ENCODE data around the gene TTC3. TPM values are rescaled to one million over a fixed set of nuclear protein-coding genes. Genes with fewer than 3 reads are reported as not detected.

TTC3 gene
- total RNA-seq, 2 experiments from 2014 or later: 73.5 to 90.0 TPM

DNA sequence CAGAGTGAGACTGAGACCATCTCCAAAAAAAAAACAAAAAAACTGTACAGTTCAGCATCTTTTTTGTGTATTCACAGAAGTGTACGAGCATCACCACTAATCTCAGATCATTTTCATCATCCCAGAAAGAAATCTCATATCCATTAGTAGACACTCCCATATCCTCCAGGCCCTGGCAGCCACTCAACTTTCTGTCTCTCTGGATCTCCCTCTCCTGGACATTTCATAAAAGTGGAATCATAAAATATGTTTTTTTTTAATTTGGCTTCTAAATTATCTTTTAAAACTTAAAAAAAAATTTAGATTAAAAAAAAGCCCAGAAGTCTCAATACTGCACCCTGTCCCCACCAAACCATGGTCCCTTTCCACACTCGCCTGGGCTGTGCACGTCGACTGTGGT lies 44.5 kb upstream of the TTC3 start:
- Histone ChIP-seq H3K36me3 (ENCODE audit: insufficient read depth, low read length) (no peaks in the 10 kb centered on the region), H3K79me2 (ENCODE audit: insufficient read depth, low read depth, low read length) (no peaks in the 10 kb centered on the region), H2AFZ (ENCODE audit: low read length) (no peak overlapping the region), H3K27ac (ENCODE audit: low read depth, low read length, poor library complexity, severe bottlenecking) (no peak overlapping the region), H3K9me2 (ENCODE audit: insufficient read depth, low read length) (no peaks in the 10 kb centered on the region), H3K4me3 (ENCODE audit: low read depth, low read length, poor library complexity, severe bottlenecking) (no peak overlapping the region), H3K4me2 (ENCODE audit: low read length) (no peak overlapping the region), H3K9me3 (ENCODE audit: low read length) (no peaks in the 10 kb centered on the region), H4K20me1 (ENCODE audit: insufficient read depth, low read length) (no peaks in the 10 kb centered on the region), H3K4me1 (ENCODE audit: insufficient read depth, low read length, poor library complexity, severe bottlenecking) (no peaks in the 10 kb centered on the region)
- intact Hi-C loops (cut with micrococcal nuclease; ENCODE audit: unreplicated experiment): no loop called here
- no peak for DNase-seq (ENCODE audit: low spot score)
- POLR2A ChIA-PET: no interaction called here
- TF ChIP-seq, protein P1, sequence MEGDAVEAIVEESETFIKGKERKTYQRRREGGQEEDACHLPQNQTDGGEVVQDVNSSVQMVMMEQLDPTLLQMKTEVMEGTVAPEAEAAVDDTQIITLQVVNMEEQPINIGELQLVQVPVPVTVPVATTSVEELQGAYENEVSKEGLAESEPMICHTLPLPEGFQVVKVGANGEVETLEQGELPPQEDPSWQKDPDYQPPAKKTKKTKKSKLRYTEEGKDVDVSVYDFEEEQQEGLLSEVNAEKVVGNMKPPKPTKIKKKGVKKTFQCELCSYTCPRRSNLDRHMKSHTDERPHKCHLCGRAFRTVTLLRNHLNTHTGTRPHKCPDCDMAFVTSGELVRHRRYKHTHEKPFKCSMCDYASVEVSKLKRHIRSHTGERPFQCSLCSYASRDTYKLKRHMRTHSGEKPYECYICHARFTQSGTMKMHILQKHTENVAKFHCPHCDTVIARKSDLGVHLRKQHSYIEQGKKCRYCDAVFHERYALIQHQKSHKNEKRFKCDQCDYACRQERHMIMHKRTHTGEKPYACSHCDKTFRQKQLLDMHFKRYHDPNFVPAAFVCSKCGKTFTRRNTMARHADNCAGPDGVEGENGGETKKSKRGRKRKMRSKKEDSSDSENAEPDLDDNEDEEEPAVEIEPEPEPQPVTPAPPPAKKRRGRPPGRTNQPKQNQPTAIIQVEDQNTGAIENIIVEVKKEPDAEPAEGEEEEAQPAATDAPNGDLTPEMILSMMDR (conservative IDR thresholded peaks at IDR 0.05; ENCODE audit: low read length): no peak
- TF ChIP-seq EZH2phosphoT487 (IDR thresholded peaks at IDR 0.05; ENCODE audit: borderline replicate concordance, low read depth, low read length): no peak
- no TSS peak for BruUV-seq (replicated peaks)
- CTCF ChIA-PET (ENCODE audit: unreplicated experiment): no interaction called here

DNA sequence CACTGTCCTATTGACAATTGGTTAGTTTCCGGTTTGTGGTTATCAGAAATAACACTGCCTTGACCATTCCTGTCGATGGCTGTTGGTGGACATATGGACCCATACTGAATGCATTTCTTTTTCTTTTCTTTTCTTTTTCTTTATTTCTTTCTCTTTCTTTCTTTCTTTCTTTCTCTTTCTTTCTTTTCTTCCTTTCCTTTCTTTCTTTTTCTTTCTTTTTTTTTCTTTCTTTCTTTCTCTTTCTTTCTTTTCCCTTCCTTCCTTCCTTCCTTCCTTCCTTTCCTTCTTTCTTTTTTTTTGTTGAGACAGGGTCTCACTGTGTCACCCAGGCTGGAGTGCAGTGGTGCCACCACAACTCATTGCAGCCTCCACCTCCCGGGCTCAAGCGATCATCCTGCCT lies 42.2 kb upstream of the TTC3 start:
- Histone ChIP-seq H4K20me1 (ENCODE audit: insufficient read depth, low read length) (no peaks in the 10 kb centered on the region), H3K4me2 (ENCODE audit: low read length) (no peak overlapping the region), H3K4me3 (ENCODE audit: low read depth, low read length, poor library complexity, severe bottlenecking) (no peak overlapping the region), H3K9me2 (ENCODE audit: insufficient read depth, low read length) (no peaks in the 10 kb centered on the region), H3K27ac (ENCODE audit: low read depth, low read length, poor library complexity, severe bottlenecking) (no peak overlapping the region), H3K9me3 (ENCODE audit: low read length) (no peaks in the 10 kb centered on the region), H3K4me1 (ENCODE audit: insufficient read depth, low read length, poor library complexity, severe bottlenecking) (no peaks in the 10 kb centered on the region), H2AFZ (ENCODE audit: low read length) (no peak overlapping the region), H3K79me2 (ENCODE audit: insufficient read depth, low read depth, low read length) (no peaks in the 10 kb centered on the region), H3K36me3 (ENCODE audit: insufficient read depth, low read length) (no peaks in the 10 kb centered on the region)
- DNase-seq (ENCODE audit: low spot score): no peak
- ChIA-PET POLR2A (interaction anchor here (1.0 kb wide), 1 partner anchor 56 kb away, joined by 3 read pairs; no protein-coding TSS in a partner anchor), CTCF (ENCODE audit: unreplicated experiment) (no interaction called here)
- TF ChIP-seq, protein P1 (conservative IDR thresholded peaks at IDR 0.05; ENCODE audit: low read length): no peak
- TF ChIP-seq EZH2phosphoT487 (IDR thresholded peaks at IDR 0.05; ENCODE audit: borderline replicate concordance, low read depth, low read length): no peak
- intact Hi-C loops (cut with micrococcal nuclease; ENCODE audit: unreplicated experiment): no loop called here
- no TSS peak for BruUV-seq (replicated peaks)

DNA sequence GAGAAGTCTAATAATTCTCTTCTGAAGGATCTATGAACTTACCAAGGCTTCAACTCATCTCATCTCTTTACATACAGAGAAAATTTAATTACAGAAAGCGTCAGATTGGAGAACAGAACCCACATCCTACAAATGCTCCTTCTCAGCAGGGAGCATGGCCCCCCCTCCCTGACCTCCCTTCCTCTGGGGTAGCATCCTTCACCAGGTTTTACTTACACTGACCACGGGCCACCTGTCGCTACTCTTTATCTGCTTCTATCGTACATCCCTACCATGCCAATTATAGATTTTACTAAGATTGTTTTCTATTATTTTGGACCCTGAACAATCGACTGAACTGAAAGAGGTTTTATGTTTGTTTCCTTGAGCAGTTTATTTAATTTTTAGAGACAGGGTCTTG lies 40.8 kb upstream of the TTC3 start:
- Histone ChIP-seq H3K4me3 (ENCODE audit: low read depth, low read length, poor library complexity, severe bottlenecking) (no peak overlapping the region), H3K9me2 (ENCODE audit: insufficient read depth, low read length) (no peaks in the 10 kb centered on the region), H3K4me1 (ENCODE audit: insufficient read depth, low read length, poor library complexity, severe bottlenecking) (no peaks in the 10 kb centered on the region), H3K9me3 (ENCODE audit: low read length) (no peaks in the 10 kb centered on the region), H3K79me2 (ENCODE audit: insufficient read depth, low read depth, low read length) (no peaks in the 10 kb centered on the region), H4K20me1 (ENCODE audit: insufficient read depth, low read length) (no peaks in the 10 kb centered on the region), H2AFZ (ENCODE audit: low read length) (no peak overlapping the region), H3K36me3 (ENCODE audit: insufficient read depth, low read length) (no peaks in the 10 kb centered on the region), H3K27ac (ENCODE audit: low read depth, low read length, poor library complexity, severe bottlenecking) (no peak overlapping the region), H3K4me2 (ENCODE audit: low read length) (no peak overlapping the region)
- no peak for DNase-seq (ENCODE audit: low spot score)
- intact Hi-C loops (cut with micrococcal nuclease; ENCODE audit: unreplicated experiment): no loop called here
- POLR2A ChIA-PET: interaction anchor here (0.7 kb wide), 1 partner anchor 168 kb away, joined by 3 read pairs; no protein-coding TSS in a partner anchor
- no TSS peak for BruUV-seq (replicated peaks)
- CTCF ChIA-PET (ENCODE audit: unreplicated experiment): no interaction called here
- no peak for TF ChIP-seq EZH2phosphoT487 (IDR thresholded peaks at IDR 0.05; ENCODE audit: borderline replicate concordance, low read depth, low read length)
- TF ChIP-seq, protein P1 (conservative IDR thresholded peaks at IDR 0.05; ENCODE audit: low read length): no peak
